GM12864 (cell line): Measurements from ENCODE around the gene MYH13.

Experiments used
- DNase-seq: peaks from one replicate; pipeline ENCODE4 v3.0.0-alpha.2; 2011; ENCODE audit warnings: low read depth
- H3K4me3 ChIP-seq: 2 replicates; pipeline ENCODE4 v1.5.1; 2011; ENCODE audit warnings: mild to moderate bottlenecking, low read depth, low read length, control low read depth
- TF ChIP-seq, protein P1 (sequence below): IDR thresholded peaks from 2 replicates; pipeline ENCODE4 v1.5.1; 2011; ENCODE audit warnings: low read depth, mild to moderate bottlenecking, moderate library complexity, low read length, control low read depth, inconsistent platforms; ENCODE audit errors: missing control alignments

MYH13 gene

DNA sequence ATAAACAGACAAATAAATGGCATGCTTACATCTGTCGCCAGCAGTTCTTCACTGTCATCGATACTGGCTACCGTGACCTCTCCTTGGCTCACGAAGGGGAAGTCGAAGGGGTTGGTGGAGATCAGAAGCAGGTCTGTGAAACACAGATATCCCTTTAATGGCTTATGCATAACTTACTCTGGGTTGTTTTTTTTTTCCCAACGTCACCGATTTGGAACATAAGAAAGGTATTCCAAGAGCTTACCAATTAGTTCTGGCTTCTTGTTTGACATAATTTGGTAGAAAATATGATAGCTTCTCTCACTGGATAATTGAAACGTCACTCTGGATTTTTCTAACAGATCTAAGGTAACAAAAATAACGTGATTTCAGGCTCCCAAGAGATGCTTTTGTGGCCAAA is 18.2 kb downstream of the MYH13 start:
- TF ChIP-seq, protein P1, sequence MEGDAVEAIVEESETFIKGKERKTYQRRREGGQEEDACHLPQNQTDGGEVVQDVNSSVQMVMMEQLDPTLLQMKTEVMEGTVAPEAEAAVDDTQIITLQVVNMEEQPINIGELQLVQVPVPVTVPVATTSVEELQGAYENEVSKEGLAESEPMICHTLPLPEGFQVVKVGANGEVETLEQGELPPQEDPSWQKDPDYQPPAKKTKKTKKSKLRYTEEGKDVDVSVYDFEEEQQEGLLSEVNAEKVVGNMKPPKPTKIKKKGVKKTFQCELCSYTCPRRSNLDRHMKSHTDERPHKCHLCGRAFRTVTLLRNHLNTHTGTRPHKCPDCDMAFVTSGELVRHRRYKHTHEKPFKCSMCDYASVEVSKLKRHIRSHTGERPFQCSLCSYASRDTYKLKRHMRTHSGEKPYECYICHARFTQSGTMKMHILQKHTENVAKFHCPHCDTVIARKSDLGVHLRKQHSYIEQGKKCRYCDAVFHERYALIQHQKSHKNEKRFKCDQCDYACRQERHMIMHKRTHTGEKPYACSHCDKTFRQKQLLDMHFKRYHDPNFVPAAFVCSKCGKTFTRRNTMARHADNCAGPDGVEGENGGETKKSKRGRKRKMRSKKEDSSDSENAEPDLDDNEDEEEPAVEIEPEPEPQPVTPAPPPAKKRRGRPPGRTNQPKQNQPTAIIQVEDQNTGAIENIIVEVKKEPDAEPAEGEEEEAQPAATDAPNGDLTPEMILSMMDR, result no peak
- H3K4me3 ChIP-seq, result no peak overlapping the region
- DNase-seq, result no peak

DNA sequence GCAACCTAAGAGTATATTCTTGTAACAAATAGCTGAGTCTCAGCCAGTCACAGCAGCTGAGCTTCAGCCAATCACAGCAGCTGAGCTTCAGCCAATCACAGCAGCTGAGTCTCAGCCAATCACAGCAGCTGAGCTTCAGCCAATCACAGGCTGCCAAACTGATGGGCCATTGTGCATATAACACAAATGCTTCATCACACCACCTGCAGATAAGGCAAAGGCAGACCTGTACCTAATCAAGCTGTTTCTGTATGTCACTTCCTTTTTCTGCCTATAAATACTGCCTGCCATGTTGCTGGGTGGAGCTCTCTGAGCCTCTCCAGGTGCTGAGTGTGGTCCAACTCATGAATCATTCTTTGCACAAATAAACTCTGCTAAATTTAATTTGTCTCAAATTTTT is 19.9 kb downstream of the MYH13 start:
- DNase-seq, result no peak
- TF ChIP-seq, protein P1, result no peak

DNA sequence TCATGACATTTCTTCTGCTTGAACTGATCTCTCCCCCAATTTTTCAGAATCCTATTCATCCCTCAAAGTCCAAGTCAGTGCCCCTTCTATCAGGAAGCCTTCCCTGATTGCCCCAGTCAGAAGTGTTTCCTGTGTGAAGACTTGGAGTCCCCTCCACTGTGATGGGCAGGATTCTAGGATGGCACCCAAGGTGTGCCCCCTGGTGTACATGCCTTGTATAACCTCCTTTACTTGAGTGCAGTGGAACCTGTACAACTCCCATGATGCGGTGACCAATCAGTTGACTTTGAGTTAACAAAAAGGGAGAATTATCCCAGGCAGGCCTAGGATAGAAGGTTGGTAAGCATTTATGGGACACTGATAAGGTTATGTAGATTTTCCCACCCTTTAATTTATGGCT is 23.4 kb downstream of the MYH13 start:
- DNase-seq, result no peak
- TF ChIP-seq, protein P1, result peak; percentile 50
- no peak overlapping the region for H3K4me3 ChIP-seq

More for the DNA sequence above, 19.9 kb downstream of the MYH13 start:
- H3K4me3 ChIP-seq, result no peak overlapping the region

DNA sequence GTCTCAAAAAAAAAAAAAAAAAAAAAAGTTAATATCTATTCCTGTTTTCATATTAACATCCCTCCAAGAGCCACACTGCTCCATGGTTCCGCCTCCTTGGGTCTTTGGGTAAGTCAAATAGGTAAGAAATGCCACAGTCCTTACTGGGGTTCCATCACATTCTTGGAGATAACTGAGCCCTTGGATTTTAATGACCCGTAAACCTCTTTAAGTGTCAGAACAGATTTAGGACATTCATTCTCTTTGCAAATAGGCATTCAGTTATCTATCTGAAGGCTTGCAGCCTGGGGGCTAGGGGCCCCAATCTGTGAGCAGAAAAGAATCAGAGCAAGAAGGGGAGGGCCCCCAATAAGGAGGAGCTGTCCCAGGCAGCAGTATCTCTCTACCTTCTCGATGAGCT is 28.0 kb downstream of the MYH13 start:
- no peak for DNase-seq
- H3K4me3 ChIP-seq, result no peak overlapping the region
- TF ChIP-seq, protein P1, result no peak

DNA sequence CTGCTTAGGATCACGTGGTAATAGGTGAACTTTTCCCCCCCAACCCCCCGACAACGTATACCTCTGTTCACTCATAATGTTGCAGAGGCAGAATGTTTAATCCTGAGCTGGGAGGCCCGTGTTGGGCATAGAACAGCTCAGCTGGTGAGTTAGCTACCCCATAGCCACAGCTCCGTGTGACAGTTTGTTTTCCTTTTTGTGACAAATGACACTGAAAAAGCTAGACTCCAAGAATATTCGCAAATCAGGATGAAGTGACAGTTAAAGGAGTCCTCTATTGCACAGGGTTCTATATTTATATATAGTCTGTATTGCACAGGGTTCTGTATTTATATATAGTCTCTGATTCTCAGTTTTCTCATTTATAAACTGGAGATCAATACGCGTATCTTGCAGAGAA is 33.8 kb downstream of the MYH13 start:
- no peak for DNase-seq
- TF ChIP-seq, protein P1, result no peak
- H3K4me3 ChIP-seq, result no peak overlapping the region

DNA sequence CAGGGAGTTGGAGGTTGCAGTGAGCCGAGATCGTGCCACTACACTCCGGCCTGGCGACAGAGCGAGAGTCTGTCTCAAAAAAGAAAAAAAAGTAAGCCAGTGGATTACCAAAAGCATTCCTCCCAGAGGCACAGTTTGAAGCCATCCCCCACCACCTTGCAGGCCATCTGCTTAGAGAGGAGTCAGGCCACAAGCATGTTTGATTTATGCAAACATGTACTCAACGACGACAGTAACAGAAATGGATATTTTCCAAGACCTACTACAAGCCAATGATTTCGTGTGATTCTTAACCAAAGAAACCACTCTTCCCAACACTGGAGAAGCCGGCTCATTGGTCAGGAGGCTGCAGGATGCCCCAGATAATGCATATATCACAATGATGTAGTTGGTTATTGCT is 34.8 kb downstream of the MYH13 start:
- no peak for DNase-seq
- H3K4me3 ChIP-seq, result no peak overlapping the region

DNA sequence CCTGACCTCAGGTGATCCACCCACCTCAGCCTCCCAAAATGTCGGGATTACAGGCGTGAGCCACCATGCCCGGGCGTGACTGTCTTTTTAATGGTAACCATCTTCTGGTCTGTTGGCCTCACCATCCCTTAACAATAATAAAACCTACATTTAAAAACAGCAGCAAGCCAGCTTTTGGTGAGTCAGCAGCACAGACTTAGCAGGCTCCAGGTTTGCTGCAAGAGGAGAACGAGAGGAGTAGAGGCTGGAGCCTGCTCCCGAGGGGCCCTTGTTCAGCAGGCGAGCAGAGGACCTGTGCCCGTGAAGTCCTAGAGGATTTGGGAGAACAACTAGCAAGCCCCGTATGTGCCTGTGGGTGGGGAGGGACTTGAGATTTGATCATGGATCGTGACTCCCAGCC is 35.7 kb downstream of the MYH13 start:
- TF ChIP-seq, protein P1, result no peak
- H3K4me3 ChIP-seq, result no peak overlapping the region
- DNase-seq, result no peak

More for the DNA sequence above, 34.8 kb downstream of the MYH13 start:
- TF ChIP-seq, protein P1, result no peak
